Measurements from ENCODE around the gene BPIFB3. TPM values are rescaled to one million over a fixed set of nuclear protein-coding genes. Genes with fewer than 3 reads are reported as not detected.
A peak's percentile ranks its signal among the peaks of the same experiment; 100 is the strongest.
"Not testable (repeated sequence)": the region's sequence is repeated elsewhere in the genome, so short reads cannot be mapped to it uniquely, and the experiment has no call there.

Gene BPIFB3
- total RNA-seq, 2 donors from 2014 or later = not detected

- Mint-ChIP-seq H3K4me1 (no peaks in the 10 kb centered on the region), H3K27ac (peak overlapping the region; percentile 47), H3K36me3 (ENCODE audit: low read depth) (no peaks in the 10 kb centered on the region), H3K4me3 (no peak overlapping the region), H3K27me3 (no peaks in the 10 kb centered on the region)
- H3K9me3 ChIP-seq (ENCODE audit: control insufficient read depth, low read length, poor library complexity, severe bottlenecking) = no peaks in the 10 kb centered on the region
- no peak for ATAC-seq
- DNase-seq = no peak
Observed at GRCh38 chr20:33099843-33100538, 46.3 kb downstream of the BPIFB3 start.

- H3K27me3 Mint-ChIP-seq = no peaks in the 10 kb centered on the region
- DNase-seq = no peak
- no peaks in the 10 kb centered on the region for H3K9me3 ChIP-seq (ENCODE audit: control insufficient read depth, low read length, poor library complexity, severe bottlenecking)
- H3K4me3 Mint-ChIP-seq = no peak overlapping the region
- H3K27ac Mint-ChIP-seq = no peak overlapping the region
- no peak for ATAC-seq
- H3K4me1 Mint-ChIP-seq = no peaks in the 10 kb centered on the region
- H3K36me3 Mint-ChIP-seq (ENCODE audit: low read depth) = no peaks in the 10 kb centered on the region
Observed at GRCh38 chr20:33103556-33103955, 49.9 kb downstream of the BPIFB3 start.

GRCh38 chr20:33104336-33104735 is 50.6 kb downstream of the BPIFB3 start:
- H3K36me3 Mint-ChIP-seq (ENCODE audit: low read depth) = no peaks in the 10 kb centered on the region
- ATAC-seq (no peak), DNase-seq (no peak)
- no peaks in the 10 kb centered on the region for H3K27me3 Mint-ChIP-seq
- H3K4me3 Mint-ChIP-seq = no peak overlapping the region
- H3K27ac Mint-ChIP-seq = no peak overlapping the region
- no peaks in the 10 kb centered on the region for H3K4me1 Mint-ChIP-seq
- no peaks in the 10 kb centered on the region for H3K9me3 ChIP-seq (ENCODE audit: control insufficient read depth, low read length, poor library complexity, severe bottlenecking)

- DNase-seq (no peak), ATAC-seq (no peak)
- Mint-ChIP-seq H3K36me3 (ENCODE audit: low read depth) (no peaks in the 10 kb centered on the region), H3K27me3 (no peaks in the 10 kb centered on the region), H3K4me3 (no peak overlapping the region), H3K27ac (no peak overlapping the region), H3K4me1 (no peaks in the 10 kb centered on the region)
- no peaks in the 10 kb centered on the region for H3K9me3 ChIP-seq (ENCODE audit: control insufficient read depth, low read length, poor library complexity, severe bottlenecking)
Observed at GRCh38 chr20:33105316-33105924, 51.7 kb downstream of the BPIFB3 start.

GRCh38 chr20:33106058-33106620 is 52.4 kb downstream of the BPIFB3 start:
- not testable (repeated sequence) for H3K27me3 Mint-ChIP-seq; H3K4me3 Mint-ChIP-seq; ATAC-seq; H3K4me1 Mint-ChIP-seq; H3K36me3 Mint-ChIP-seq (ENCODE audit: low read depth); H3K27ac Mint-ChIP-seq; DNase-seq; H3K9me3 ChIP-seq (ENCODE audit: control insufficient read depth, low read length, poor library complexity, severe bottlenecking)

- Mint-ChIP-seq H3K27ac (no peak overlapping the region), H3K4me3 (no peak overlapping the region), H3K27me3 (no peaks in the 10 kb centered on the region), H3K36me3 (ENCODE audit: low read depth) (no peaks in the 10 kb centered on the region), H3K4me1 (no peaks in the 10 kb centered on the region)
- H3K9me3 ChIP-seq (ENCODE audit: control insufficient read depth, low read length, poor library complexity, severe bottlenecking) = no peaks in the 10 kb centered on the region
- ATAC-seq = no peak
- DNase-seq = no peak
Observed at GRCh38 chr20:33108661-33109060, 55.0 kb downstream of the BPIFB3 start.

- DNase-seq (no peak), ATAC-seq (no peak)
- H3K4me3 Mint-ChIP-seq = no peak overlapping the region
- peaks cover 6% of the 10 kb centered on the region for H3K27me3 Mint-ChIP-seq
- H3K9me3 ChIP-seq (ENCODE audit: control insufficient read depth, low read length, poor library complexity, severe bottlenecking) = no peaks in the 10 kb centered on the region
- no peaks in the 10 kb centered on the region for H3K36me3 Mint-ChIP-seq (ENCODE audit: low read depth)
- no peaks in the 10 kb centered on the region for H3K4me1 Mint-ChIP-seq
- H3K27ac Mint-ChIP-seq = no peak overlapping the region
Observed at GRCh38 chr20:33110147-33110825, 56.6 kb downstream of the BPIFB3 start.

- Mint-ChIP-seq H3K4me1 (no peaks in the 10 kb centered on the region), H3K27ac (no peak overlapping the region), H3K36me3 (ENCODE audit: low read depth) (no peaks in the 10 kb centered on the region), H3K4me3 (no peak overlapping the region), H3K27me3 (peaks cover 6% of the 10 kb centered on the region)
- no peaks in the 10 kb centered on the region for H3K9me3 ChIP-seq (ENCODE audit: control insufficient read depth, low read length, poor library complexity, severe bottlenecking)
- DNase-seq = no peak
- ATAC-seq = no peak
Observed at GRCh38 chr20:33111306-33111705, 57.6 kb downstream of the BPIFB3 start.

- Mint-ChIP-seq H3K27ac (no peak overlapping the region), H3K36me3 (ENCODE audit: low read depth) (no peaks in the 10 kb centered on the region), H3K4me1 (no peaks in the 10 kb centered on the region), H3K4me3 (no peak overlapping the region), H3K27me3 (peaks cover 6% of the 10 kb centered on the region)
- no peak for DNase-seq
- H3K9me3 ChIP-seq (ENCODE audit: control insufficient read depth, low read length, poor library complexity, severe bottlenecking) = no peaks in the 10 kb centered on the region
- no peak for ATAC-seq
Observed at GRCh38 chr20:33112547-33113386, 59.1 kb downstream of the BPIFB3 start.

- no peaks in the 10 kb centered on the region for H3K9me3 ChIP-seq (ENCODE audit: control insufficient read depth, low read length, poor library complexity, severe bottlenecking)
- DNase-seq (no peak), ATAC-seq (no peak)
- Mint-ChIP-seq H3K27ac (no peak overlapping the region), H3K4me3 (no peak overlapping the region), H3K4me1 (no peaks in the 10 kb centered on the region), H3K27me3 (peaks cover 6% of the 10 kb centered on the region), H3K36me3 (ENCODE audit: low read depth) (no peaks in the 10 kb centered on the region)
Observed at GRCh38 chr20:33113387-33113908, 59.7 kb downstream of the BPIFB3 start.

GRCh38 chr20:33115501-33115900 is 61.8 kb downstream of the BPIFB3 start:
- not testable (repeated sequence) for H3K27ac Mint-ChIP-seq; H3K9me3 ChIP-seq (ENCODE audit: control insufficient read depth, low read length, poor library complexity, severe bottlenecking); DNase-seq; ATAC-seq; H3K27me3 Mint-ChIP-seq; H3K4me1 Mint-ChIP-seq; H3K36me3 Mint-ChIP-seq (ENCODE audit: low read depth); H3K4me3 Mint-ChIP-seq

- no peak overlapping the region for H3K27ac Mint-ChIP-seq
- no peaks in the 10 kb centered on the region for H3K4me1 Mint-ChIP-seq
- H3K36me3 Mint-ChIP-seq (ENCODE audit: low read depth) = no peaks in the 10 kb centered on the region
- peaks cover 14% of the 10 kb centered on the region for H3K27me3 Mint-ChIP-seq
- ATAC-seq (no peak), DNase-seq (no peak)
- H3K9me3 ChIP-seq (ENCODE audit: control insufficient read depth, low read length, poor library complexity, severe bottlenecking) = no peaks in the 10 kb centered on the region
- H3K4me3 Mint-ChIP-seq = no peak overlapping the region
Observed at GRCh38 chr20:33119725-33120720, 66.3 kb downstream of the BPIFB3 start.

All from T-helper 17 cell (primary cell).